Vagina (tissue), 2 donors: ENCODE data around the gene DRD4.

Experiments used
- POLR2A ChIP-seq, 2 donors: fragments of 450-650 bp; IDR thresholded peaks; one replicate each; pipeline ENCODE4 v1.6.1; 2017; ENCODE audit warnings: antibody characterized with exemption in 2 of 2, mild to moderate bottlenecking in 2 of 2, moderate library complexity in 2 of 2
- POLR2AphosphoS5 ChIP-seq, 2 donors: sonication (generic); formaldehyde crosslinking; IDR thresholded peaks; one replicate each; pipeline ENCODE4 v1.9.0; 2017; ENCODE audit warnings: antibody characterized with exemption in 2 of 2, mild to moderate bottlenecking in 2 of 2, low read depth in 1 of 2; ENCODE audit not compliant: insufficient read depth in 1 of 2
- TF ChIP-seq, protein P1 (sequence below), 3 experiments: fragments of 450-650 bp in 2 of 3; fragments of 200-600 bp in 1 of 3; sonication (generic) in 1 of 3; IDR thresholded peaks; one replicate each; pipeline ENCODE4 v1.5.1; 2017 to 2019; ENCODE audit warnings: antibody characterized with exemption in 3 of 3, mild to moderate bottlenecking in 2 of 3, moderate library complexity in 2 of 3

DNA sequence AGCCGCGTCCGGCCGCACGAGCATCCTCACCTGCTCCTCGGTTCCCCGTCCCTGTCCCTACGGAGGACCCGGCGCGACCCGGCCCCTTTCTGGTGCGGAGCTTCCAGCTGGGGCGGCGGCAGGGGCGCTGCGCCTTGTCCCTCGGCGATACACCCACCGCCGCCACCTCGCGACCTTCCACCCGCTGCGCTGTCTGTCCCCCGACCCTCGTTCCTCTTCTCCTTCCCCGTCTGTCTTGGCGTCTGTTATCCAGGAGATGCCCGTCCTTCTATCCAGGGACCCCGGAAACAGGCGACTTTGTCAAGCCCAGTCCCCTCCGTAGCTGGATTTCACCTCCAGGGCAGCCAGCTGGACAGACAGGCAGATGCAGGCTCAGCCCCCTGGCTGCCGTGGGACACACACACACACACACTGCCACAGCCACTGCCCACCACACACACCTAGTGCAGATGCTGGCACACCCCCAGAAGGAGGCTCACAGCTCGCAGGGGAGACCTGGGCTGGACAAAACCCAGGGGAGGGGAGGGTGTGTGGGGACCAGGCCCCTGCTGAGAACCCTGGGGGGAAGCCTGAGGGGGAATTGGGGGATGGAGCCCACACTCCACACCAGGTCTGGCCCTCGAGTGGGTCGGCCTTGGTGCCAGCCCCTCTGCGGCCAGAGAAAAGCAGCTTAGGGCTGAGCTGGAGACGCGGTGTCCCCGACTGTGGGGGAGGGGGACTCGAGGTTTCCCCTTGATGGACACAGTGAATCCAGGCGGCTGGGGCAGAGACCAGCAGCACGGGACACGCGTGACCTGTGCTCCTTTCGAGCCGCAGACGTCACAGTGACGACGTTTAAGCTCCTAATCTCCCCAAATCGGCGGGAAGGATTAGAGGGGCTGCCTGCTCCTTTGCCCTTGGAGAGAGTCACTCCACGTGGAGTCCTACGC is 788 bp downstream of the DRD4 start:
- TF ChIP-seq, protein P1, sequence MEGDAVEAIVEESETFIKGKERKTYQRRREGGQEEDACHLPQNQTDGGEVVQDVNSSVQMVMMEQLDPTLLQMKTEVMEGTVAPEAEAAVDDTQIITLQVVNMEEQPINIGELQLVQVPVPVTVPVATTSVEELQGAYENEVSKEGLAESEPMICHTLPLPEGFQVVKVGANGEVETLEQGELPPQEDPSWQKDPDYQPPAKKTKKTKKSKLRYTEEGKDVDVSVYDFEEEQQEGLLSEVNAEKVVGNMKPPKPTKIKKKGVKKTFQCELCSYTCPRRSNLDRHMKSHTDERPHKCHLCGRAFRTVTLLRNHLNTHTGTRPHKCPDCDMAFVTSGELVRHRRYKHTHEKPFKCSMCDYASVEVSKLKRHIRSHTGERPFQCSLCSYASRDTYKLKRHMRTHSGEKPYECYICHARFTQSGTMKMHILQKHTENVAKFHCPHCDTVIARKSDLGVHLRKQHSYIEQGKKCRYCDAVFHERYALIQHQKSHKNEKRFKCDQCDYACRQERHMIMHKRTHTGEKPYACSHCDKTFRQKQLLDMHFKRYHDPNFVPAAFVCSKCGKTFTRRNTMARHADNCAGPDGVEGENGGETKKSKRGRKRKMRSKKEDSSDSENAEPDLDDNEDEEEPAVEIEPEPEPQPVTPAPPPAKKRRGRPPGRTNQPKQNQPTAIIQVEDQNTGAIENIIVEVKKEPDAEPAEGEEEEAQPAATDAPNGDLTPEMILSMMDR (IDR thresholded peaks at IDR 0.05) = no peak
- no peak for TF ChIP-seq POLR2A (IDR thresholded peaks at IDR 0.05)
- TF ChIP-seq POLR2AphosphoS5 (IDR thresholded peaks at IDR 0.05; ENCODE audit: insufficient read depth in 1 of 2, low read depth in 1 of 2) = no peak
